Right lobe of liver (tissue), 6 donors: Measurements from ENCODE around the gene KRTAP2-1. TPM values are rescaled to one million over a fixed set of nuclear protein-coding genes. Genes with fewer than 3 reads are reported as not detected.
"Not testable (repeated sequence)": the region's sequence is repeated elsewhere in the genome, so short reads cannot be mapped to it uniquely, and the experiment has no call there.

Experiments used
- ATAC-seq, 4 donors: fragments of 200-7000 bp; cut with Tn5 transposase; one replicate each; pipeline ENCODE4 v1.9.1; 2020; ENCODE audit warnings: mild to moderate bottlenecking in 4 of 4, moderate library complexity in 4 of 4
- DNase-seq, 3 donors: peaks; one replicate each; pipeline ENCODE4 v3.0.0-alpha.2; 2020
- H3K27ac ChIP-seq, 3 donors: fragments of 200-600 bp; one replicate each; pipeline ENCODE4 v1.8.0; 2022
- H3K27me3 ChIP-seq, 2 donors: fragments of 200-600 bp; one replicate each; pipeline ENCODE4 v1.8.0; 2022
- H3K36me3 ChIP-seq, 4 donors: fragments of 200-600 bp; sonication (generic) in 1 of 4; one replicate each; pipeline versions ENCODE4 v1.5.1 to v1.8.0; 2017 to 2022; ENCODE audit warnings: control low read depth in 1 of 4
- H3K4me1 ChIP-seq, 4 donors: fragments of 200-600 bp; sonication (generic) in 1 of 4; one replicate each; pipeline versions ENCODE4 v1.5.1 to v1.8.0; 2017 to 2022; ENCODE audit warnings: control low read depth in 1 of 4
- H3K4me3 ChIP-seq, 3 donors: fragments of 200-600 bp; one replicate each; pipeline ENCODE4 v1.8.0; 2022
- H3K9me3 ChIP-seq, 4 donors: fragments of 200-600 bp; sonication (generic) in 1 of 4; one replicate each; pipeline versions ENCODE4 v1.5.1 to v1.8.0; 2017 to 2022; ENCODE audit warnings: control low read depth in 1 of 4
- POLR2A ChIP-seq: fragments of 450-650 bp; IDR thresholded peaks from one replicate; pipeline ENCODE4 v1.6.1; 2017; ENCODE audit warnings: antibody characterized with exemption, mild to moderate bottlenecking
- WGBS: methylation state at CpG from one replicate; pipeline ENCODE4 v1.1.6; 2018; ENCODE audit warnings: low coverage, low lambda C conversion rate; ENCODE audit not compliant: insufficient coverage; ENCODE audit errors: missing lambda C conversion rate; 5-methylcytosine and 5-hydroxymethylcytosine counted together
- intact Hi-C, 2 donors: fragments of 100-400 bp; cut with DNase I; formaldehyde crosslinking; loops; one replicate each; pipeline versions ENCODE4 v1.11.2 to v1.14.1; 2022
- total RNA-seq, 6 experiments: library from RNA; depleted of rRNA in 2 of 6; stranded (reverse); fragments of >200 nt in 2 of 6; fragmentation: NEBNext Ultra II Directional in 3 of 6; extraction: Animal tissue kit (Norgen Biotek cat#: 25700) in 3 of 6; gene quantifications; one replicate each; pipeline versions ENCODE4 v1.1.0 to v1.2.4, GENCODE V29; 2016 to 2023
- TF ChIP-seq, protein P1 (sequence below), 4 donors: fragments of 200-600 bp in 3 of 4; fragments of 450-650 bp in 1 of 4; IDR thresholded peaks; one replicate each; pipeline versions ENCODE4 v1.5.1 to v1.8.0; 2016 to 2022; ENCODE audit warnings: antibody characterized with exemption in 4 of 4, mild to moderate bottlenecking in 2 of 4
- donor health status: DM: no; HTN: yes; CAD: no.
- donor health status: DM: no; HTN: no; CAD: no.
- donor health status: DM: no; HTN: no; CAD: no.
- donor health status: DM: no; HTN: yes; CAD: no.
- donor health status: DM: no; HTN: yes; CAD: no.

The KRTAP2-1 gene
- total RNA-seq, 6 experiments from 2014 or later, result not detected

DNA sequence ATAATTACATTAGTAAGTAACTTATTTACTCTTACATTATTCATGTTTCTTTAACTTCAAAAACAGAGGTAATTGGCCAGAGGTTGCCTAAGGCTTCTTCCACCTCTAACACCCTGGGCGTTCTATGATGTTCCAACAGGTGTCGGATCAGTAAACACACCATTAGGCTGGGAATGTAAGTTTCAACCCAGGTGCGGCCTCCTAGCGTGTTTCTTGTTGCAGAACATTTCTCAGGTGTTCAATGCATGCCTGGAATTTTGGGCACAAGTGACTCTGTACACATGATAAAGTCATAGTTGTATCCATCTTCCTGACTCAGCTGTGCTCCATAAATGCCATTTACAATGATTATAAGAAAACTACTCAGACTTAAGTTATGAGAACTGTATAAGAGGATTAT is 6.9 kb upstream of the KRTAP2-1 start:
- DNase-seq, result no peak
- no peak overlapping the region for H3K4me3 ChIP-seq
- H3K27ac ChIP-seq, result no peak overlapping the region
- WGBS, result 87% methylated on average over 4 of the region's 4 CpGs
- H3K27me3 ChIP-seq, result no peaks in the 10 kb centered on the region
- H3K36me3 ChIP-seq, result no peaks in the 10 kb centered on the region
- TF ChIP-seq, protein P1, sequence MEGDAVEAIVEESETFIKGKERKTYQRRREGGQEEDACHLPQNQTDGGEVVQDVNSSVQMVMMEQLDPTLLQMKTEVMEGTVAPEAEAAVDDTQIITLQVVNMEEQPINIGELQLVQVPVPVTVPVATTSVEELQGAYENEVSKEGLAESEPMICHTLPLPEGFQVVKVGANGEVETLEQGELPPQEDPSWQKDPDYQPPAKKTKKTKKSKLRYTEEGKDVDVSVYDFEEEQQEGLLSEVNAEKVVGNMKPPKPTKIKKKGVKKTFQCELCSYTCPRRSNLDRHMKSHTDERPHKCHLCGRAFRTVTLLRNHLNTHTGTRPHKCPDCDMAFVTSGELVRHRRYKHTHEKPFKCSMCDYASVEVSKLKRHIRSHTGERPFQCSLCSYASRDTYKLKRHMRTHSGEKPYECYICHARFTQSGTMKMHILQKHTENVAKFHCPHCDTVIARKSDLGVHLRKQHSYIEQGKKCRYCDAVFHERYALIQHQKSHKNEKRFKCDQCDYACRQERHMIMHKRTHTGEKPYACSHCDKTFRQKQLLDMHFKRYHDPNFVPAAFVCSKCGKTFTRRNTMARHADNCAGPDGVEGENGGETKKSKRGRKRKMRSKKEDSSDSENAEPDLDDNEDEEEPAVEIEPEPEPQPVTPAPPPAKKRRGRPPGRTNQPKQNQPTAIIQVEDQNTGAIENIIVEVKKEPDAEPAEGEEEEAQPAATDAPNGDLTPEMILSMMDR (IDR thresholded peaks at IDR 0.05), result no peak
- TF ChIP-seq POLR2A, result no peak
- no peaks in the 10 kb centered on the region for H3K4me1 ChIP-seq
- H3K9me3 ChIP-seq, result no peaks in the 10 kb centered on the region
- intact Hi-C loops, result no loop called here
- ATAC-seq, result no peak

DNA sequence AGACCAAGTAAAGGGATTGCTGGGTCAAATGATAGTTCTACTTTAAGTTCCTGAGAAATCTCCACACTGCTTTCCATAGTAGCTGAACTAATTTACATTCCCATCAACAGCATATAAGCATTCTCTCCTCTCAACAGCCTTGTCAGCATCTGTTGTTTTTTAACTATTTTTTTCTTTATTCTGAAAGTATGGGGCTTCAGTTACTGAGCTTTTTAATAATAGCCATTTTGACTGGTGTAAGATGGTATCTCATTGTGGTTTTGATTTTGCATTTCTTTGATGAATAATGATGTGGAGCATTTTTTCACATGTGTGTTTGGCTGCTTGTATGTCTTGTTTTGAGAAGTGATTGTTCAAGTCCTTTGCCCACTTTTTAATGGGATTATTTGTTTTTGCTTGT is 5.5 kb upstream of the KRTAP2-1 start:
- intact Hi-C loops, result no loop called here
- TF ChIP-seq, protein P1 (IDR thresholded peaks at IDR 0.05), result no peak
- TF ChIP-seq POLR2A, result no peak
- ATAC-seq (no peak), DNase-seq (no peak)
- H3K27ac ChIP-seq, result no peak overlapping the region
- no peaks in the 10 kb centered on the region for H3K4me1 ChIP-seq
- H3K9me3 ChIP-seq, result no peaks in the 10 kb centered on the region
- no peaks in the 10 kb centered on the region for H3K27me3 ChIP-seq
- H3K36me3 ChIP-seq, result no peaks in the 10 kb centered on the region
- H3K4me3 ChIP-seq, result no peak overlapping the region

DNA sequence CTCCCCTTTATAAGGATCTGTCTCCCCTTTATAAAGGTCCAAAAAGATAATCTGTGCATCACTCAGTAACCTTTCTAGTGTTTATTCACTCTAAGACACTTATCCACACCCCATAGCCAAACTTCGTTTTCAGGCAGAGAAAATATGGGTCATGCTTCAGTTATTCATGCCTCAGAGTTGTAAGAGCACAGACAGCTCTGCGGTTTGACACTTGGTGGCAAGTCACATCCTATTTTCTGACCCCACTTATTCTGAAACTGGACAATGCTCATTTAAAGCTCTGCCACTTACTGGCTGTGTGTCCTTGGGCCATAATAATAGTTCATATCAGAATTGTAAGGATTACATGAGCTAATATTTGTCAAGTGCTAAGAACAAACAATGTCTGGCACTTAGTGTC is 2.0 kb upstream of the KRTAP2-1 start:
- 37% methylated on average over 2 of the region's 2 CpGs for WGBS
- H3K27ac ChIP-seq, result no peak overlapping the region
- H3K9me3 ChIP-seq, result no peaks in the 10 kb centered on the region
- H3K27me3 ChIP-seq, result no peaks in the 10 kb centered on the region
- TF ChIP-seq, protein P1 (IDR thresholded peaks at IDR 0.05), result no peak
- no peak for DNase-seq
- no peak for ATAC-seq
- intact Hi-C loops, result no loop called here
- H3K36me3 ChIP-seq, result no peaks in the 10 kb centered on the region
- no peak overlapping the region for H3K4me3 ChIP-seq
- no peaks in the 10 kb centered on the region for H3K4me1 ChIP-seq

DNA sequence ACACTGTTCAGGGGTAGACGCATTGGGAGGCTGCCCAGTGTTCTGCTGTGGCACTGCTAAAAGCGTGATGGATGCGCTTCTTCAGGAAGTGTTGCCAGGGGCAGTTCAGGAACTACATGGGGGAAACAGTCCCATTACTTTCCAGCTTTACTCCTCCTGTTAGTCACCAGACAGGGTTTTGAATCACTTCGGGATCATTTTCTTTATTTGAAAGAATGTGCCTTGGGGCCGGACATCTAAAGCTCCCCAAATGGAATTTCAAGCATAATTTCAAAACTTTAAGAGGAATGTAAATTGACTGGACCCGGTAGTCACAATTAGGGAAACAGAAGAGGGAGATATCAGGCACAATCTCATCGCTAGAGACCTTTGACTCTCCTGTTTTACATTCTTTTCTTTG is 1.3 kb upstream of the KRTAP2-1 start:
- ATAC-seq (no peak), DNase-seq (no peak)
- Histone ChIP-seq H3K36me3 (no peaks in the 10 kb centered on the region), H3K27ac (no peak overlapping the region), H3K27me3 (no peaks in the 10 kb centered on the region), H3K4me3 (no peak overlapping the region), H3K4me1 (no peaks in the 10 kb centered on the region), H3K9me3 (no peaks in the 10 kb centered on the region)
- intact Hi-C loops, result no loop called here
- WGBS, result 51% methylated on average over 7 of the region's 7 CpGs
- no peak for TF ChIP-seq POLR2A
- TF ChIP-seq, protein P1 (IDR thresholded peaks at IDR 0.05), result no peak

DNA sequence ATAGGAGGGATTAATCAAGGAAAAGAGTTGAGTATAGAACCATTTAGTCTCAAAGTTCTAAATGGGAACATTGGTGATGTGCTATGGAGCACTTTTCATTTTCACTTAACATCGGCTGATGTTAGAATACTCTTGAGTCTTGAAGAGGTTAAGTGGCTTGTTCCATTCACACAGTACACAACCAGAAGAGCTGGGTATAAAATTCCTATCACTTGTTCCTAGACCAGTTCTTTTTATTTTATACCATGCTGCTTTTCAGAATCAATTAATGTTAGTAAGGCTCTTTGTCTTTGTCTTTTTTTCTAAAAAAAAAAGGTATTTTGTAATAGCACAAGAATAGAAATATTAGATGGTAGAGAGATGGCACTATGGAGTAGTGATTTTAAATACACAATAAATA is 4.2 kb downstream of the KRTAP2-1 start:
- intact Hi-C loops, result no loop called here
- TF ChIP-seq POLR2A, result no peak
- TF ChIP-seq, protein P1 (IDR thresholded peaks at IDR 0.05), result no peak
- H3K4me3 ChIP-seq, result no peak overlapping the region
- H3K4me1 ChIP-seq, result no peaks in the 10 kb centered on the region
- H3K9me3 ChIP-seq, result no peaks in the 10 kb centered on the region
- DNase-seq (no peak), ATAC-seq (no peak)
- no peaks in the 10 kb centered on the region for H3K27me3 ChIP-seq
- no peaks in the 10 kb centered on the region for H3K36me3 ChIP-seq
- 89% methylated on average over 1 of the region's 1 CpG for WGBS
- H3K27ac ChIP-seq, result no peak overlapping the region

DNA sequence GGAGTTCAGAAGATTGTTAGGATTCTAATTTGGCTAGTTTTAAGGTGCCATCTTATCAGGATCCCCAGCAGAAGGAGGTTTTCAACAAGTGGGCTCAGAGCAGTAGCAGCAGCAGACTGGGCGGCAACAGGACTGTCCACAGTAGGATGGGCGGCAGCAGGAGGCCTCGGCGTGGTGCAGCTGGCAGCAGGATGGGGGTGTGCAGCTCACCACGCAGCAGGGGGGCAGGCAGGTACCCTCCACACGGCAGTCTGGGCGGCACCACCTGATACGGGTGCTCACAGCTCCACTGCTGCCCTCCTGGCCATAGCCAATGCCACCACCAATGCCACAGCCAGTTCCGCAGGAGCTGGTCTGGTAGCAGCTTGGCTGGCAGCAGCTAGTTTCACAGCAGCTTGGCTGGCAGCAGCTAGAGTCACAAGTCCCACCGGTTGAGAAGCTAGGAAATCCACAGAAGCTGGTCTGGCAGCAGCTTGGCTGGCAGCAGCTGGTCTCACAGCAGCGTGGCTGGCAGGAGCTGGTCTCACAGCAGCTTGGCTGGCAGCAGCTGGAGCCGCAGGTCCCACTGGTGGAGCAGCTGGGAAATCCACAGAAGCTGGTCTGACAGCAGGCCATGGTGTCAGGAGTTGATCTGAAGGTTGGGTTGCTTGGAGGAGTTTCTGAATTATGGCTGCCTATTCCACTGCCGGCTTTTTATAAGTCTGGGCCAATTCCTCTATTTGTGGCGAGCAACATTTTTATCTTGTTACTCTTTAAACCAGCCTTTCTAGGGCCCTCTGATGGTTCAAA is 6.1 kb downstream of the KRTAP2-1 start, which contains the start of gene KRTAP1-1:
Gene KRTAP1-1 (minus strand): TSS at position 668 of the 789 bp plus-strand sequence. CDS start 53 bp downstream, at position 615.
- H3K27me3 ChIP-seq, H3K4me1 ChIP-seq, intact Hi-C loops, DNase-seq, H3K4me3 ChIP-seq, H3K27ac ChIP-seq, H3K36me3 ChIP-seq, H3K9me3 ChIP-seq: not testable (repeated sequence)
- peak in 1 of 4 donors; percentile 21 for ATAC-seq
- 41% methylated on average over 5 of the region's 14 CpGs for WGBS
